ENCODE results near the gene NIPAL3. TPM values are rescaled to one million over a fixed set of nuclear protein-coding genes. Genes with fewer than 3 reads are reported as not detected.

Gene NIPAL3
- polyA plus RNA-seq, 2 donors, result 10.3 to 11.3 TPM

GRCh38 chr1:24463776-24464735 is 48.5 kb downstream of the NIPAL3 start:
- peaks cover 0 to 14% of the 10 kb centered on the region in 2 donors for H3K36me3 ChIP-seq (ENCODE audit: control insufficient read depth in 2 of 2, insufficient read depth in 2 of 2, low read length in 1 of 2)
- H3K27ac ChIP-seq (ENCODE audit: low read depth in 2 of 2, low read length in 1 of 2), result no peak overlapping the region
- H3K27me3 ChIP-seq (ENCODE audit: control insufficient read depth in 1 of 2, insufficient read depth in 2 of 2, low read length in 2 of 2), result no peaks in the 10 kb centered on the region
- no peak overlapping the region for H3K4me3 ChIP-seq (ENCODE audit: low read depth in 1 of 2, low read length in 2 of 2)
- 66 to 70% methylated on average over 14 of the region's 14 CpGs for WGBS, 2 donors
- no peaks in the 10 kb centered on the region for H3K9me3 ChIP-seq (ENCODE audit: control insufficient read depth in 2 of 2, insufficient read depth in 1 of 2, low read depth in 1 of 2, low read length in 1 of 2)
- H3K4me1 ChIP-seq (ENCODE audit: control insufficient read depth in 2 of 2, insufficient read depth in 2 of 2, low read length in 1 of 2), result no peaks in the 10 kb centered on the region

GRCh38 chr1:24465099-24465498 is 49.5 kb downstream of the NIPAL3 start:
- Histone ChIP-seq H3K4me1 (ENCODE audit: control insufficient read depth in 2 of 2, insufficient read depth in 2 of 2, low read length in 1 of 2) (no peaks in the 10 kb centered on the region), H3K27me3 (ENCODE audit: control insufficient read depth in 1 of 2, insufficient read depth in 2 of 2, low read length in 2 of 2) (no peaks in the 10 kb centered on the region), H3K36me3 (ENCODE audit: control insufficient read depth in 2 of 2, insufficient read depth in 2 of 2, low read length in 1 of 2) (peaks cover 0 to 11% of the 10 kb centered on the region in 2 donors), H3K27ac (ENCODE audit: low read depth in 2 of 2, low read length in 1 of 2) (no peak overlapping the region), H3K4me3 (ENCODE audit: low read depth in 1 of 2, low read length in 2 of 2) (no peak overlapping the region), H3K9me3 (ENCODE audit: control insufficient read depth in 2 of 2, insufficient read depth in 1 of 2, low read depth in 1 of 2, low read length in 1 of 2) (no peaks in the 10 kb centered on the region)
- WGBS, 2 donors, result 79 to 81% methylated on average over 4 of the region's 4 CpGs

DNA sequence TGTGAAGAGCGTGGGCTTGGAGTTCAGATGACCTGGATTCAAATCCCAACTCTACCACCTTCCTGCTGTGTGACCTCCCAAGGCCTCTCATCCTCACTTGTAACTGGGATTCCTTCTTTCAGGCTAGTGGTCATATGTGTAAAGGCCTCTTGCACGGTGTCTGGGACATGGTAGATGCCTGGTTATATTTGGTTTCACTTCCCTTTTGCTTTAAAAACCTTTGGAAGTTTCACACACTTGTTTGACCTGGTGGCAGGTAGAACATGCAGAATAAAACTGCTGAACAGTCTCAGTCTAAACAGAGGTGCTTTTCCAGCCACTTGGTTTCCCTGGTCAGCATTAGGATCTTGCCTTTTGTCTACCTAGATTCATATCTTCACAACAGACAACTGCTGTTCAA is 50.0 kb downstream of the NIPAL3 start:
- no peaks in the 10 kb centered on the region for H3K9me3 ChIP-seq (ENCODE audit: control insufficient read depth in 2 of 2, insufficient read depth in 1 of 2, low read depth in 1 of 2, low read length in 1 of 2)
- WGBS, 2 donors, result 91 to 94% methylated on average over 2 of the region's 2 CpGs
- no peak overlapping the region for H3K4me3 ChIP-seq (ENCODE audit: low read depth in 1 of 2, low read length in 2 of 2)
- no peak overlapping the region for H3K27ac ChIP-seq (ENCODE audit: low read depth in 2 of 2, low read length in 1 of 2)
- H3K36me3 ChIP-seq (ENCODE audit: control insufficient read depth in 2 of 2, insufficient read depth in 2 of 2, low read length in 1 of 2), result peaks cover 0 to 8% of the 10 kb centered on the region in 2 donors
- no peaks in the 10 kb centered on the region for H3K4me1 ChIP-seq (ENCODE audit: control insufficient read depth in 2 of 2, insufficient read depth in 2 of 2, low read length in 1 of 2)
- no peaks in the 10 kb centered on the region for H3K27me3 ChIP-seq (ENCODE audit: control insufficient read depth in 1 of 2, insufficient read depth in 2 of 2, low read length in 2 of 2)

DNA sequence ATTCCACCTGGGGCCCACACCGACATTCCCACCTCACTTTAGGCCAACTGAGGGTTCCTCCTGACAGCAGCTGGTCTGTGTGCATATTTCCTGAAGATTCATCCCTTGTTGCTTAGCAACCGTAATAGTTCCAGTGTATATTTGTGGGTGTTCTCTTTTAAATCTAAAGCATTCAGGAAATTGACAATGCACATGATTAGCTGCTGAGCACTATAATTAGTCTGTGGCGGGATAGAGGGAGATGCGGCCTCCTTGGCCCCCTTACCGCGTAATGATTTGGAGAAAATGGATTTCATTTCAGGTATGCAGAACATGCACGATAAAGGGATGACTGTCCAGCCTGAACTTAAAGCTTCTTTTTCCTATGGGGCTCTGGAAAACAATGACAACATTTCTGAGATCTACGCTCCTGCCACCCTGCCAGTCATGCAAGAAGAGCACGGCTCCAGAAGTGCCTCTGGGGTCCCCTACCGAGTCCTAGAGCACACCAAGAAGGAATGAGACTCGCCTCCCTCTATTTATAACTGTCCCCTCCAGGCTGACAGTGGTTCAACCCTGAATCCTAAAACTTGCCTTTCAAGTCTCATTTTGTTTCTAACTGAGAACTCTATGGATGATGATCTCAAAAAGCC is 53.2 kb downstream of the NIPAL3 start:
- 88 to 90% methylated on average over 11 of the region's 11 CpGs for WGBS, 2 donors
- H3K27ac ChIP-seq (ENCODE audit: low read depth in 2 of 2, low read length in 1 of 2), result no peak overlapping the region
- no peak overlapping the region for H3K4me3 ChIP-seq (ENCODE audit: low read depth in 1 of 2, low read length in 2 of 2)
- no peaks in the 10 kb centered on the region for H3K9me3 ChIP-seq (ENCODE audit: control insufficient read depth in 2 of 2, insufficient read depth in 1 of 2, low read depth in 1 of 2, low read length in 1 of 2)
- H3K36me3 ChIP-seq (ENCODE audit: control insufficient read depth in 2 of 2, insufficient read depth in 2 of 2, low read length in 1 of 2), result peaks cover 0 to 6% of the 10 kb centered on the region in 2 donors
- H3K27me3 ChIP-seq (ENCODE audit: control insufficient read depth in 1 of 2, insufficient read depth in 2 of 2, low read length in 2 of 2), result no peaks in the 10 kb centered on the region
- no peaks in the 10 kb centered on the region for H3K4me1 ChIP-seq (ENCODE audit: control insufficient read depth in 2 of 2, insufficient read depth in 2 of 2, low read length in 1 of 2)

DNA sequence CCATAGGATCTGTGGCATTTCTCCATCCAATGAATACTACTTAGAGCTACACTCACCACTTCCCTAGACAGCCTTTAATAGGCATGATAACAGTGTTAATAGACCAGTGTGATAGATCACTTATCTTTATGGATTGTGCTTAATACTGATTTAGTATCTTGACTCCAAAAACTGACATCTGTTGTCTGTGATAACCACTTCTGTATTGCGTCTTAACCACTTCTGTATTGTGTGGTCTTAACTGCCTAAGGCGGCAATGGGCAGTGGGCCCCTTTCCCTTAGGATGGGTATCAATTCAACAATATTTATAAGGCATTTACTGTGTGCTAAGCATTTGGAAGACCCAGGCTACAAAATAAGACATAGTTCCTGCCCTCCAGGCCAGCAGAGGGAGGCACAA is 55.0 kb downstream of the NIPAL3 start:
- H3K4me1 ChIP-seq (ENCODE audit: control insufficient read depth in 2 of 2, insufficient read depth in 2 of 2, low read length in 1 of 2), result no peaks in the 10 kb centered on the region
- H3K4me3 ChIP-seq (ENCODE audit: low read depth in 1 of 2, low read length in 2 of 2), result no peak overlapping the region
- no peaks in the 10 kb centered on the region for H3K27me3 ChIP-seq (ENCODE audit: control insufficient read depth in 1 of 2, insufficient read depth in 2 of 2, low read length in 2 of 2)
- no peaks in the 10 kb centered on the region for H3K9me3 ChIP-seq (ENCODE audit: control insufficient read depth in 2 of 2, insufficient read depth in 1 of 2, low read depth in 1 of 2, low read length in 1 of 2)
- H3K27ac ChIP-seq (ENCODE audit: low read depth in 2 of 2, low read length in 1 of 2), result no peak overlapping the region
- peaks cover 0 to 5% of the 10 kb centered on the region in 2 donors for H3K36me3 ChIP-seq (ENCODE audit: control insufficient read depth in 2 of 2, insufficient read depth in 2 of 2, low read length in 1 of 2)
- WGBS, 2 donors, result 92 to 99% methylated on average over 2 of the region's 2 CpGs

DNA sequence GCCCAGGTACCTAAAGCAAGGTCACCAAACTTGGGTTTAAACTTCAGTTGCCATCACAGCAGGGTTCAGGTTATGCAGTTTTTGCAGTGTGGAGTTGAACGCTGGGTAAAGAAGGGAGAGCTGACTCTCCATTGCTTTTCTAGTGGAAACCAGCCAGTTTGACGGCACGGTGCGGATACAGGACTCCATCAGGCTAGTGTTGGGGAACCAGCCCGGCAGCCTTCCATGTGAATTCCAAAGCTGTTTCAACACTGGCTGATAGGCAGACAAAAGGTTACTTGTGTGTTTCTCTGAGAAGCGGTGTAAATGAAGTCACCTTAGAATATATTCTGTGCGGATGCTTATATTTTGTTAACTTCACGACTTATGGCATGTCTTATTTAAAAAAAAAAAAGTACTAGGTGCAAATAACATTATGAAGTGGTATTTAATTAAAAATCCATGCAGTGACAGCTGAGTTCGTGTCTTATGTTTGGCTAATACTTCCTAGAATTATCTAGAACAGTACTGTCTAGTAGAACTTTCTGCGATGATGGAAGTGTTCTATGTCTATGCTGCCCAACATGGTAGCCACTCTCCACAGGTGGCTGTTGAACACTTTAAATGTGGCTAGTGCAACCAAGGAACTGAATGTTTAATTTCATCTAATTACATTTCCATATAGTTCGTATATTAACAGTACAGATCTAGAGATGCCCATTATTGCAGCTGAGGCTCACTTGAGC is 57.1 kb downstream of the NIPAL3 start:
- no peaks in the 10 kb centered on the region for H3K9me3 ChIP-seq (ENCODE audit: control insufficient read depth in 2 of 2, insufficient read depth in 1 of 2, low read depth in 1 of 2, low read length in 1 of 2)
- no peak overlapping the region for H3K4me3 ChIP-seq (ENCODE audit: low read depth in 1 of 2, low read length in 2 of 2)
- H3K27ac ChIP-seq (ENCODE audit: low read depth in 2 of 2, low read length in 1 of 2), result no peak overlapping the region
- WGBS, 2 donors, result 72 to 83% methylated on average over 11 of the region's 11 CpGs
- no peaks in the 10 kb centered on the region for H3K4me1 ChIP-seq (ENCODE audit: control insufficient read depth in 2 of 2, insufficient read depth in 2 of 2, low read length in 1 of 2)
- no peaks in the 10 kb centered on the region for H3K27me3 ChIP-seq (ENCODE audit: control insufficient read depth in 1 of 2, insufficient read depth in 2 of 2, low read length in 2 of 2)
- peaks cover 0 to 2% of the 10 kb centered on the region in 2 donors for H3K36me3 ChIP-seq (ENCODE audit: control insufficient read depth in 2 of 2, insufficient read depth in 2 of 2, low read length in 1 of 2)

GRCh38 chr1:24474193-24474592 is 58.6 kb downstream of the NIPAL3 start:
- H3K4me3 ChIP-seq (ENCODE audit: low read depth in 1 of 2, low read length in 2 of 2), result no peak overlapping the region

GRCh38 chr1:24475700-24476099 is 60.1 kb downstream of the NIPAL3 start:
- Histone ChIP-seq H3K27ac (ENCODE audit: low read depth in 2 of 2, low read length in 1 of 2) (no peak overlapping the region), H3K9me3 (ENCODE audit: control insufficient read depth in 2 of 2, insufficient read depth in 1 of 2, low read depth in 1 of 2, low read length in 1 of 2) (no peaks in the 10 kb centered on the region), H3K36me3 (ENCODE audit: control insufficient read depth in 2 of 2, insufficient read depth in 2 of 2, low read length in 1 of 2) (no peaks in the 10 kb centered on the region), H3K27me3 (ENCODE audit: control insufficient read depth in 1 of 2, insufficient read depth in 2 of 2, low read length in 2 of 2) (no peaks in the 10 kb centered on the region), H3K4me1 (ENCODE audit: control insufficient read depth in 2 of 2, insufficient read depth in 2 of 2, low read length in 1 of 2) (no peaks in the 10 kb centered on the region), H3K4me3 (ENCODE audit: low read depth in 1 of 2, low read length in 2 of 2) (no peak overlapping the region)
- 69 to 93% methylated on average over 4 of the region's 4 CpGs for WGBS, 2 donors

More at GRCh38 chr1:24474193-24474592, 58.6 kb downstream of the NIPAL3 start:
- H3K27ac ChIP-seq (ENCODE audit: low read depth in 2 of 2, low read length in 1 of 2), result no peak overlapping the region
- H3K27me3 ChIP-seq (ENCODE audit: control insufficient read depth in 1 of 2, insufficient read depth in 2 of 2, low read length in 2 of 2), result no peaks in the 10 kb centered on the region
- no peaks in the 10 kb centered on the region for H3K4me1 ChIP-seq (ENCODE audit: control insufficient read depth in 2 of 2, insufficient read depth in 2 of 2, low read length in 1 of 2)
- peaks cover 0 to 2% of the 10 kb centered on the region in 2 donors for H3K36me3 ChIP-seq (ENCODE audit: control insufficient read depth in 2 of 2, insufficient read depth in 2 of 2, low read length in 1 of 2)
- H3K9me3 ChIP-seq (ENCODE audit: control insufficient read depth in 2 of 2, insufficient read depth in 1 of 2, low read depth in 1 of 2, low read length in 1 of 2), result no peaks in the 10 kb centered on the region

DNA sequence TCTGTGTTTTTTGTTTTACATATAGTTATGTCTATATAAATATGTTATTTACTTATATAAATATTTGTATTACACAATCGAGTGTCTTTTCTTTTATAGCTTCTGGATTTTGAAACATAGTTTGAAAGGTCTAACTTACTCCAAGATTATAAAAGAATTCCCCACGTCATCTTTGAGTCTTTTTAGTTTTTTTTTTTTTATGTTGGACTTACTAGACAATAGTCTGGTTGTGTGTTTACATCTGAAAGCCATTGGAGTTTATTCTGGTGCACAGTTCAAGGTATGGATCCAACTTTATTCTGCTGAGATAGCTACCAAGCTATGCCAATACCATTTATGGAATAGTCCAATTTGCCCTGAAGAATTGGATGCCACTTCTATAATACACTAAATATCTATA is 61.0 kb downstream of the NIPAL3 start:
- H3K4me3 ChIP-seq (ENCODE audit: low read depth in 1 of 2, low read length in 2 of 2), result no peak overlapping the region
- WGBS, 2 donors, result 42 to 44% methylated on average over 2 of the region's 2 CpGs
- H3K36me3 ChIP-seq (ENCODE audit: control insufficient read depth in 2 of 2, insufficient read depth in 2 of 2, low read length in 1 of 2), result no peaks in the 10 kb centered on the region
- H3K4me1 ChIP-seq (ENCODE audit: control insufficient read depth in 2 of 2, insufficient read depth in 2 of 2, low read length in 1 of 2), result no peaks in the 10 kb centered on the region
- H3K27ac ChIP-seq (ENCODE audit: low read depth in 2 of 2, low read length in 1 of 2), result no peak overlapping the region
- no peaks in the 10 kb centered on the region for H3K27me3 ChIP-seq (ENCODE audit: control insufficient read depth in 1 of 2, insufficient read depth in 2 of 2, low read length in 2 of 2)
- H3K9me3 ChIP-seq (ENCODE audit: control insufficient read depth in 2 of 2, insufficient read depth in 1 of 2, low read depth in 1 of 2, low read length in 1 of 2), result no peaks in the 10 kb centered on the region

All from esophagus (tissue), 2 donors.